Mammary epithelial cell (primary cell): ENCODE data around the gene ADAMTSL2.

Source experiments
- CTCF ChIP-seq, 2 donors: IDR thresholded peaks in 1 of 2; conservative IDR thresholded peaks in 1 of 2; 2 replicates each; pipeline ENCODE4 v1.5.1; 2011 to 2012; ENCODE audit warnings: inconsistent platforms in 2 of 2, low read length in 2 of 2, mild to moderate bottlenecking in 2 of 2, control low read depth in 1 of 2, low read depth in 1 of 2; ENCODE audit not compliant: insufficient read depth in 1 of 2; ENCODE audit errors: extremely low read depth in 1 of 2
- EZH2 ChIP-seq: IDR thresholded peaks from 2 replicates; pipeline ENCODE4 v1.6.1; 2012; ENCODE audit warnings: low read length, inconsistent platforms, borderline replicate concordance

- TF ChIP-seq CTCF (conservative IDR thresholded peaks at IDR 0.05 in 1 of 2, IDR thresholded peaks at IDR 0.05 in 1 of 2; ENCODE audit: extremely low read depth in 1 of 2, insufficient read depth in 1 of 2, low read depth in 1 of 2, low read length in 2 of 2): no peak
- no peak for TF ChIP-seq EZH2
Observed at GRCh38 chr9:133508046-133508445, 26.5 kb upstream of the ADAMTSL2 start.
